Cerebellar cortex (tissue), 1 donor: ENCODE measurements around the gene SPATC1L.

Source experiments
- DNase-seq: peaks from one replicate; pipeline ENCODE4 v3.0.0-alpha.2; 2015; ENCODE audit warnings: low spot score

Gene SPATC1L

GRCh38 chr21:46131838-46132651 lies 52.2 kb downstream of the SPATC1L start:
- no peak for DNase-seq

- DNase-seq = no peak
These were observed 52.7 kb downstream of the SPATC1L start for GRCh38 chr21:46131588-46131837.

- no peak for DNase-seq
These were observed 53.2 kb downstream of the SPATC1L start for GRCh38 chr21:46130831-46131587.

- no peak for DNase-seq
These were observed 54.2 kb downstream of the SPATC1L start for GRCh38 chr21:46129846-46130651.

- DNase-seq = no peak
These were observed 55.2 kb downstream of the SPATC1L start for GRCh38 chr21:46128933-46129571.

GRCh38 chr21:46128106-46128932 lies 55.9 kb downstream of the SPATC1L start:
- DNase-seq = no peak

- no peak for DNase-seq
These were observed 56.8 kb downstream of the SPATC1L start for GRCh38 chr21:46127239-46128105.

- DNase-seq = no peak
These were observed 57.7 kb downstream of the SPATC1L start for GRCh38 chr21:46126309-46127238.

GRCh38 chr21:46125846-46126301 lies 58.4 kb downstream of the SPATC1L start:
- DNase-seq = no peak

- DNase-seq = no peak
These were observed 59.1 kb downstream of the SPATC1L start for GRCh38 chr21:46124926-46125845.

GRCh38 chr21:46124083-46124925 lies 60.0 kb downstream of the SPATC1L start:
- no peak for DNase-seq

- DNase-seq = no peak
These were observed 61.2 kb downstream of the SPATC1L start for GRCh38 chr21:46122758-46123683.

GRCh38 chr21:46122237-46122671 lies 62.0 kb downstream of the SPATC1L start:
- DNase-seq = no peak

GRCh38 chr21:46121286-46122221 lies 62.7 kb downstream of the SPATC1L start:
- DNase-seq = no peak
